Measurements from ENCODE around the gene TNNC1. TPM values are rescaled to one million over a fixed set of nuclear protein-coding genes. Genes with fewer than 3 reads are reported as not detected.

Gene TNNC1
- total RNA-seq, 1 donor: 1.4 TPM

- TF ChIP-seq, protein P1, sequence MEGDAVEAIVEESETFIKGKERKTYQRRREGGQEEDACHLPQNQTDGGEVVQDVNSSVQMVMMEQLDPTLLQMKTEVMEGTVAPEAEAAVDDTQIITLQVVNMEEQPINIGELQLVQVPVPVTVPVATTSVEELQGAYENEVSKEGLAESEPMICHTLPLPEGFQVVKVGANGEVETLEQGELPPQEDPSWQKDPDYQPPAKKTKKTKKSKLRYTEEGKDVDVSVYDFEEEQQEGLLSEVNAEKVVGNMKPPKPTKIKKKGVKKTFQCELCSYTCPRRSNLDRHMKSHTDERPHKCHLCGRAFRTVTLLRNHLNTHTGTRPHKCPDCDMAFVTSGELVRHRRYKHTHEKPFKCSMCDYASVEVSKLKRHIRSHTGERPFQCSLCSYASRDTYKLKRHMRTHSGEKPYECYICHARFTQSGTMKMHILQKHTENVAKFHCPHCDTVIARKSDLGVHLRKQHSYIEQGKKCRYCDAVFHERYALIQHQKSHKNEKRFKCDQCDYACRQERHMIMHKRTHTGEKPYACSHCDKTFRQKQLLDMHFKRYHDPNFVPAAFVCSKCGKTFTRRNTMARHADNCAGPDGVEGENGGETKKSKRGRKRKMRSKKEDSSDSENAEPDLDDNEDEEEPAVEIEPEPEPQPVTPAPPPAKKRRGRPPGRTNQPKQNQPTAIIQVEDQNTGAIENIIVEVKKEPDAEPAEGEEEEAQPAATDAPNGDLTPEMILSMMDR (IDR thresholded peaks at IDR 0.05; ENCODE audit: insufficient read depth, low read length): no peak
- no peak for DNase-seq (ENCODE audit: low read depth)
These were observed 3.0 kb upstream of the TNNC1 start for GRCh38 chr3:52456800-52457183.

GRCh38 chr3:52456169-52456799 lies 2.4 kb upstream of the TNNC1 start:
- peak; percentile 59 for DNase-seq (ENCODE audit: low read depth)
- TF ChIP-seq, protein P1 (IDR thresholded peaks at IDR 0.05; ENCODE audit: insufficient read depth, low read length): no peak
- peak overlapping the region; percentile 90 for H3K4me3 ChIP-seq (ENCODE audit: low read depth, low read length)

More at GRCh38 chr3:52456800-52457183, 3.0 kb upstream of the TNNC1 start:
- H3K4me3 ChIP-seq (ENCODE audit: low read depth, low read length): peak overlapping the region; percentile 90

- peak within 1 kb of the TSS; percentile 90 for H3K4me3 ChIP-seq (ENCODE audit: low read depth, low read length)
- TF ChIP-seq, protein P1 (IDR thresholded peaks at IDR 0.05; ENCODE audit: insufficient read depth, low read length): no peak
- DNase-seq (ENCODE audit: low read depth): peak; percentile 49
These were observed 1.7 kb upstream of the TNNC1 start, which contains the start of gene NISCH for GRCh38 chr3:52455283-52456168. Gene NISCH, plus strand, starts transcription at chr3:52455604. Its CDS starts 38 bp downstream, at chr3:52455642.

DNA sequence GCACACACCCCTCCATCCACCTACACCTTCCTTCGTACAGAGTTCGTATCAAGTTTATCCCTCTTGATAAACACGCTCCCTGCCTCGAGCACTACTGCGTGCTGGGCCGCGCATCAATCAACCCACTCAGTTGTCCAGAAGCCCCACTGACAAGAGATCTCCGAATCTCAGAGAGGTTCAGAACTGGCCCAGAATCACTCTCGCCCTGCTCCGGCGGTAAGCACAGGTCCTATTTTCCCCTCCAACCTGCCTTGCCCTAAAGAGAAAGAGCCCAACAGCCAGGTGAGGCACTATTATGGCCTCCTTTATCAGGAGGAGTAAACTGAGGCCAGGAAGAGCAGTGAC lies 1.1 kb upstream of the TNNC1 start:
- no peak for DNase-seq (ENCODE audit: low read depth)
- TF ChIP-seq, protein P1 (IDR thresholded peaks at IDR 0.05; ENCODE audit: insufficient read depth, low read length): no peak

GRCh38 chr3:52454250-52454937 lies 553 bp upstream of the TNNC1 start:
- no peak for DNase-seq (ENCODE audit: low read depth)
- TF ChIP-seq, protein P1 (IDR thresholded peaks at IDR 0.05; ENCODE audit: insufficient read depth, low read length): no peak
- no peak overlapping the region for H3K4me3 ChIP-seq (ENCODE audit: low read depth, low read length)

More for the DNA sequence above, 1.1 kb upstream of the TNNC1 start:
- peak overlapping the region; percentile 90 for H3K4me3 ChIP-seq (ENCODE audit: low read depth, low read length)

- TF ChIP-seq, protein P1 (IDR thresholded peaks at IDR 0.05; ENCODE audit: insufficient read depth, low read length): no peak
- no peak overlapping the region for H3K4me3 ChIP-seq (ENCODE audit: low read depth, low read length)
- no peak for DNase-seq (ENCODE audit: low read depth)
These were observed 1.1 kb downstream of the TNNC1 start for GRCh38 chr3:52452570-52453221.

Measured in fibroblast of the aortic adventitia (primary cell).